CD4-positive, alpha-beta T cell (primary cell): ENCODE measurements around the gene TCP11L1. TPM values are rescaled to one million over a fixed set of nuclear protein-coding genes. Genes with fewer than 3 reads are reported as not detected.
"Not testable (repeated sequence)": the region's sequence is repeated elsewhere in the genome, so short reads cannot be mapped to it uniquely, and the experiment has no call there.

Experiments used
- ATAC-seq: fragments of 200-7000 bp; cut with Tn5 transposase; one replicate; pipeline ENCODE4 v1.10.0; 2022; ENCODE audit warnings: mild to moderate bottlenecking; ENCODE audit not compliant: poor library complexity
- CTCF ChIA-PET: fragments of 350-600 bp; sonication (Branson Sonifier 250); formaldehyde crosslinking; loops from one replicate; lab custom pipeline; 2021; ENCODE audit warnings: antibody characterized with exemption, inconsistent platforms; lab: Charles Lee
- POLR2A ChIA-PET: fragments of 350-600 bp; sonication (Branson Sonifier 250); formaldehyde crosslinking; loops from one replicate; lab custom pipeline; 2021; ENCODE audit warnings: antibody characterized with exemption, inconsistent platforms; lab: Charles Lee
- DNase-seq, 14 experiments: peaks; one replicate each; pipeline ENCODE4 v3.0.0-alpha.2; 2013 to 2020; ENCODE audit warnings: mixed read lengths in 2 of 14
- H3K27ac ChIP-seq, 2 donors: one replicate each; pipeline versions ENCODE4 v1.5.1 to v1.7.0; 2013; ENCODE audit warnings: low read length in 2 of 2, low read depth in 1 of 2, mild to moderate bottlenecking in 1 of 2
- H3K27me3 ChIP-seq, 2 experiments: 1 replicate in 1 of 2; 2 replicates in 1 of 2; pipeline versions ENCODE4 v1.6.1 to v1.7.0; 2013; ENCODE audit warnings: low read length in 2 of 2, control low read depth in 1 of 2, mild to moderate bottlenecking in 1 of 2, moderate library complexity in 1 of 2; ENCODE audit not compliant: insufficient read depth in 2 of 2, control insufficient read depth in 1 of 2
- H3K36me3 ChIP-seq: one replicate; pipeline ENCODE4 v1.6.1; 2013; ENCODE audit warnings: low read length, control low read depth; ENCODE audit not compliant: insufficient read depth
- H3K4me1 ChIP-seq: one replicate; pipeline ENCODE4 v1.6.1; 2013; ENCODE audit warnings: low read length, control low read depth; ENCODE audit not compliant: insufficient read depth
- H3K4me3 ChIP-seq: one replicate; pipeline ENCODE4 v1.5.1; 2013; ENCODE audit warnings: mild to moderate bottlenecking, low read length, moderate library complexity
- H3K9me3 ChIP-seq, 2 experiments: 1 replicate in 1 of 2; 2 replicates in 1 of 2; pipeline versions ENCODE4 v1.6.1 to v1.7.0; 2013; ENCODE audit warnings: low read length in 2 of 2, mild to moderate bottlenecking in 2 of 2, control low read depth in 1 of 2, moderate library complexity in 1 of 2; ENCODE audit not compliant: control insufficient read depth in 1 of 2, insufficient read depth in 1 of 2
- H3K27ac Mint-ChIP-seq: one replicate; pipeline ENCODE4 v1.8.0; 2020; ENCODE audit warnings: mixed read lengths
- H3K27me3 Mint-ChIP-seq: one replicate; pipeline ENCODE4 v1.8.0; 2021; ENCODE audit warnings: mixed read lengths
- H3K36me3 Mint-ChIP-seq: one replicate; pipeline ENCODE4 v1.8.0; 2021; ENCODE audit warnings: low read depth, mixed read lengths
- H3K4me1 Mint-ChIP-seq: one replicate; pipeline ENCODE4 v1.8.0; 2021; ENCODE audit warnings: low read depth, mixed read lengths
- H3K4me3 Mint-ChIP-seq: one replicate; pipeline ENCODE4 v1.8.0; 2020; ENCODE audit warnings: mild to moderate bottlenecking, mixed read lengths
- H3K9me3 Mint-ChIP-seq: one replicate; pipeline ENCODE4 v1.8.0; 2020; ENCODE audit warnings: mixed read lengths
- intact Hi-C, 2 experiments: fragments of 100-400 bp; cut with DNase I in 1 of 2; cut with micrococcal nuclease in 1 of 2; formaldehyde crosslinking; loops; one replicate each; pipeline versions ENCODE4 v1.15.1 to v1.9.0; 2023 to 2025; cut with DNase I, micrococcal nuclease
- total RNA-seq, 174 experiments: library from RNA in 2 of 174; stranded (reverse) in 2 of 174; gene quantifications; one replicate each; pipeline ENCODE4 v1.2.3 and lab custom pipeline; 2021 to 2026
- TF ChIP-seq, protein P1 (sequence below): fragments of 200-600 bp; IDR thresholded peaks from one replicate; pipeline ENCODE4 v1.8.0; 2022; ENCODE audit warnings: antibody characterized with exemption, mild to moderate bottlenecking

Gene TCP11L1
- total RNA-seq, 2 experiments from 2014 or later: 9.8 to 11.9 TPM

- ChIA-PET POLR2A (no interaction called here), CTCF (no interaction called here)
- intact Hi-C loops: no loop called here
- no peaks in the 10 kb centered on the region for H3K9me3 Mint-ChIP-seq
- no peak overlapping the region for H3K4me3 Mint-ChIP-seq
- TF ChIP-seq, protein P1, sequence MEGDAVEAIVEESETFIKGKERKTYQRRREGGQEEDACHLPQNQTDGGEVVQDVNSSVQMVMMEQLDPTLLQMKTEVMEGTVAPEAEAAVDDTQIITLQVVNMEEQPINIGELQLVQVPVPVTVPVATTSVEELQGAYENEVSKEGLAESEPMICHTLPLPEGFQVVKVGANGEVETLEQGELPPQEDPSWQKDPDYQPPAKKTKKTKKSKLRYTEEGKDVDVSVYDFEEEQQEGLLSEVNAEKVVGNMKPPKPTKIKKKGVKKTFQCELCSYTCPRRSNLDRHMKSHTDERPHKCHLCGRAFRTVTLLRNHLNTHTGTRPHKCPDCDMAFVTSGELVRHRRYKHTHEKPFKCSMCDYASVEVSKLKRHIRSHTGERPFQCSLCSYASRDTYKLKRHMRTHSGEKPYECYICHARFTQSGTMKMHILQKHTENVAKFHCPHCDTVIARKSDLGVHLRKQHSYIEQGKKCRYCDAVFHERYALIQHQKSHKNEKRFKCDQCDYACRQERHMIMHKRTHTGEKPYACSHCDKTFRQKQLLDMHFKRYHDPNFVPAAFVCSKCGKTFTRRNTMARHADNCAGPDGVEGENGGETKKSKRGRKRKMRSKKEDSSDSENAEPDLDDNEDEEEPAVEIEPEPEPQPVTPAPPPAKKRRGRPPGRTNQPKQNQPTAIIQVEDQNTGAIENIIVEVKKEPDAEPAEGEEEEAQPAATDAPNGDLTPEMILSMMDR: no peak
- Histone ChIP-seq H3K4me3 (no peak overlapping the region), H3K4me1 (no peaks in the 10 kb centered on the region), H3K27ac (no peak overlapping the region), H3K9me3 (no peaks in the 10 kb centered on the region), H3K36me3 (no peaks in the 10 kb centered on the region), H3K27me3 (no peaks in the 10 kb centered on the region)
- no peaks in the 10 kb centered on the region for H3K4me1 Mint-ChIP-seq
- DNase-seq: no peak
- H3K27ac Mint-ChIP-seq: no peak overlapping the region
- H3K36me3 Mint-ChIP-seq: no peaks in the 10 kb centered on the region
- no peaks in the 10 kb centered on the region for H3K27me3 Mint-ChIP-seq
- ATAC-seq: no peak
Observed at GRCh38 chr11:33116535-33116934, 77.2 kb downstream of the TCP11L1 start.

DNA sequence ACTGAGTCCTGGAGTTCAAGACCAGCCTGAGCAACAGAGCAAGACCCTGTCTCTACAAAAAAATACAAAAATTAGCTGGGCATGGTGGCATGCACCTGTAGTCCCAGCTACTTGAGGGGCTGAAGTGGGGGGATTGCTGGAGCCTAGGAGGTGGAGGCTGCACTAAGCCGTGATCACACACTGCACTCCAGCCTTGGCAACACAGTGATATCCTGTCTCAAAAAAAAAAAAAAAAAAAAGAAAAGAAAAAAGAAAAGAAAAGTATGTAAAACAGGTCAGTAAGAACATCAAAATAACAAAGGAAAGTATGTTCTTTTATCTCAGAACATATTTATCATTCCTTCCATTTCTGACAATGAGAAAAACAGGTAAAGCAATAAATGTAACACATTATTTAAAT, 83.3 kb downstream of the TCP11L1 start:
- H3K9me3 ChIP-seq, H3K27me3 Mint-ChIP-seq, H3K4me3 ChIP-seq, ATAC-seq, DNase-seq, H3K9me3 Mint-ChIP-seq, CTCF ChIA-PET, H3K27me3 ChIP-seq, H3K4me1 Mint-ChIP-seq, H3K36me3 ChIP-seq, H3K4me3 Mint-ChIP-seq, H3K4me1 ChIP-seq, POLR2A ChIA-PET, H3K27ac Mint-ChIP-seq, H3K27ac ChIP-seq, intact Hi-C loops, H3K36me3 Mint-ChIP-seq: not testable (repeated sequence)

Other genes starting within 250 kb of the TCP11L1 start
- gene CCDC73, start 244.9 kb upstream of the TCP11L1 start, total RNA-seq: not detected
- gene PRRG4, start 209.6 kb upstream of the TCP11L1 start, total RNA-seq: under 1 TPM in 1 of 2 experiments, not detected in 1; 0.05 TPM
- 10 to 100 TPM in 1 of 2 experiments, 1 to 10 TPM in 1; 9.0 to 10.1 TPM for gene QSER1, start 146.8 kb upstream of the TCP11L1 start, total RNA-seq
- 1 to 10 TPM; 2.9 to 3.1 TPM for gene DEPDC7, start 23.7 kb upstream of the TCP11L1 start, total RNA-seq
- 1 to 10 TPM; 6.4 to 9.9 TPM for gene CSTF3, start 121.9 kb downstream of the TCP11L1 start, total RNA-seq
- 10 to 100 TPM; 38.1 to 38.9 TPM for gene HIPK3, start 217.8 kb downstream of the TCP11L1 start, total RNA-seq